Hepatocyte (in vitro differentiated cells): ENCODE measurements around the gene EMC1.

Source experiments
- EZH2 ChIP-seq: fragments of 200-600 bp; sonication (generic); IDR thresholded peaks from 2 replicates; pipeline ENCODE4 v1.6.1; 2016; ENCODE audit warnings: antibody characterized with exemption, mild to moderate bottlenecking, borderline replicate concordance
- TF ChIP-seq, protein P1 (sequence below): fragments of 200-600 bp; sonication (generic); IDR thresholded peaks from 2 replicates; pipeline ENCODE4 v1.5.1; 2016; ENCODE audit warnings: antibody characterized with exemption, mild to moderate bottlenecking; ENCODE audit not compliant: poor library complexity

DNA sequence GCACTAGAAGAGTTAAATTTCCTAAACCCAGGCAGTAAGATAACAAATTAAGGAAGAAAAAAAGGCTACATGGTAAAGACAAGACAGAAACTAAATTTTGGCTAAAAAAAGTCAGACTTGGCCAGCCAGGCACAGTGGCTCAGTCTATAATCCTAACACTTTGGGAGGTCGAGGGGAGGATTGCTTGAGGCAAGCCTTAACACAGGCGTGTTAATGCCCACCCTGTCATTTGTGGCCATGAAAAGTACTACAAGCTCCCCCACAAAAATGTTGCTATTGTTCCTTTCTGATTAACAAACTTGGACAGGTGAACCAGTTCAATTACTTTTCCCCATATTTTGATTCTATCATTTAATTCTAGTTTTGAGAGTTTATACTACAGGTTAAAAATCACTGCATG lies 73.5 kb downstream of the EMC1 start:
- TF ChIP-seq, protein P1, sequence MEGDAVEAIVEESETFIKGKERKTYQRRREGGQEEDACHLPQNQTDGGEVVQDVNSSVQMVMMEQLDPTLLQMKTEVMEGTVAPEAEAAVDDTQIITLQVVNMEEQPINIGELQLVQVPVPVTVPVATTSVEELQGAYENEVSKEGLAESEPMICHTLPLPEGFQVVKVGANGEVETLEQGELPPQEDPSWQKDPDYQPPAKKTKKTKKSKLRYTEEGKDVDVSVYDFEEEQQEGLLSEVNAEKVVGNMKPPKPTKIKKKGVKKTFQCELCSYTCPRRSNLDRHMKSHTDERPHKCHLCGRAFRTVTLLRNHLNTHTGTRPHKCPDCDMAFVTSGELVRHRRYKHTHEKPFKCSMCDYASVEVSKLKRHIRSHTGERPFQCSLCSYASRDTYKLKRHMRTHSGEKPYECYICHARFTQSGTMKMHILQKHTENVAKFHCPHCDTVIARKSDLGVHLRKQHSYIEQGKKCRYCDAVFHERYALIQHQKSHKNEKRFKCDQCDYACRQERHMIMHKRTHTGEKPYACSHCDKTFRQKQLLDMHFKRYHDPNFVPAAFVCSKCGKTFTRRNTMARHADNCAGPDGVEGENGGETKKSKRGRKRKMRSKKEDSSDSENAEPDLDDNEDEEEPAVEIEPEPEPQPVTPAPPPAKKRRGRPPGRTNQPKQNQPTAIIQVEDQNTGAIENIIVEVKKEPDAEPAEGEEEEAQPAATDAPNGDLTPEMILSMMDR = no peak
- TF ChIP-seq EZH2 = no peak
